Smooth muscle cell (in vitro differentiated cells): ENCODE results near the gene FANK1. TPM values are rescaled to one million over a fixed set of nuclear protein-coding genes. Genes with fewer than 3 reads are reported as not detected.

Source experiments
- DNase-seq: peaks from one replicate; lab custom pipeline; 2025; ENCODE audit not compliant: unreplicated experiment; lab: John Stamatoyannopoulos, UW
- H2AFZ ChIP-seq: fragments of 200-600 bp; sonication (generic); 2 replicates; pipeline ENCODE4 v1.6.0; 2016; ENCODE audit warnings: antibody characterized with exemption, low read depth, mild to moderate bottlenecking
- H3F3A ChIP-seq: fragments of 200-600 bp; sonication (generic); 2 replicates; pipeline ENCODE4 v1.6.0; 2017; ENCODE audit warnings: antibody characterized with exemption, low read depth
- H3K27ac ChIP-seq: fragments of 200-600 bp; sonication (generic); 2 replicates; pipeline ENCODE4 v1.5.1; 2016; ENCODE audit warnings: low read depth, mild to moderate bottlenecking
- H3K27me3 ChIP-seq: fragments of 200-600 bp; sonication (generic); 2 replicates; pipeline ENCODE4 v1.6.1; 2016; ENCODE audit warnings: low read depth, mild to moderate bottlenecking
- H3K36me3 ChIP-seq: fragments of 200-600 bp; sonication (generic); 2 replicates; pipeline ENCODE4 v1.5.1; 2016; ENCODE audit warnings: low read depth
- H3K4me1 ChIP-seq: fragments of 200-600 bp; sonication (generic); 2 replicates; pipeline ENCODE4 v1.5.1; 2016; ENCODE audit warnings: low read depth
- H3K4me2 ChIP-seq: fragments of 200-600 bp; sonication (generic); 2 replicates; pipeline ENCODE4 v1.6.0; 2016; ENCODE audit warnings: mild to moderate bottlenecking
- H3K4me3 ChIP-seq: fragments of 200-600 bp; sonication (generic); 2 replicates; pipeline ENCODE4 v1.5.1; 2016; ENCODE audit warnings: mild to moderate bottlenecking
- H3K79me2 ChIP-seq: fragments of 200-600 bp; sonication (generic); 2 replicates; pipeline ENCODE4 v1.6.0; 2016; ENCODE audit warnings: low read depth, mild to moderate bottlenecking
- H3K9ac ChIP-seq: fragments of 200-600 bp; sonication (generic); 2 replicates; pipeline ENCODE4 v1.6.0; 2016; ENCODE audit warnings: low read depth
- H3K9me3 ChIP-seq: fragments of 200-600 bp; sonication (generic); replicated peaks from 2 replicates; pipeline ENCODE4 v1.5.1; 2016; ENCODE audit warnings: low read depth
- H4K20me1 ChIP-seq: fragments of 200-600 bp; sonication (generic); 2 replicates; pipeline ENCODE4 v1.6.0; 2016; ENCODE audit warnings: low read depth
- CTCF ChIP-seq: fragments of 200-600 bp; sonication (generic); IDR thresholded peaks from 2 replicates; pipeline ENCODE4 v1.5.1; 2017; ENCODE audit warnings: borderline replicate concordance, mild to moderate bottlenecking, antibody characterized with exemption; ENCODE audit not compliant: insufficient read depth, poor library complexity, severe bottlenecking
- WGBS: methylation state at CpG from one replicate; pipeline ENCODE4 v1.1.7; 2016; ENCODE audit warnings: low lambda C conversion rate; 5-methylcytosine and 5-hydroxymethylcytosine counted together
- polyA plus RNA-seq: library from polyadenylated mRNA; unstranded; fragments of >200 nt; fragmentation: Nextera tagmentation; extraction: Ambion mirVana; gene quantifications from 2 replicates; pipeline ENCODE4 v1.2.1, GENCODE V29; 2016
- total RNA-seq: library from RNA; depleted of rRNA; stranded (reverse); fragments of >200 nt; gene quantifications from 2 replicates; pipeline ENCODE4 v1.2.3, GENCODE V29; 2014

Gene FANK1
- total and polyA plus RNA-seq, 2 experiments from 2014 or later: 5.8 to 6.6 TPM

DNA sequence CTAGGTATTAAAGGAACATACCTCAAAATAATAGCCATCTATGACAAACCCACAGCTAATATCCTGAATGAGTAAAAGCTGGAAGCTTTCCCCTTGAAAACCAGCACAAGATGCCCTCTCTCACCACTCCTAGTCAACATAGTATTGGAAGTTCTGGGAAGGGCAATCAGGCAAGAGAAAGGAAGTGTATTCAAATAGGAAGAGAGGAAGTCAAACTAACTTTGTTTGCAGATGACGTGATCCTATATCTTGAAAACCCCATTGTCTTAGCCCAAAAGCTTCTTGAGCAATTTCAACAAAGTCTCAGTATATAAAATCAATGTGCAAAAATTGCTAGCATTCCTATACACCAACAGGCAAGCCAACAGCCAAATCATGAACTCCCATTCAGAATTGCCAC, 131.3 kb downstream of the FANK1 start:
- Histone ChIP-seq H3K4me3 (no peak overlapping the region), H3K4me2 (no peak overlapping the region), H4K20me1 (no peaks in the 10 kb centered on the region), H3K27ac (no peak overlapping the region), H2AFZ (no peak overlapping the region), H3F3A (no peaks in the 10 kb centered on the region), H3K4me1 (no peaks in the 10 kb centered on the region), H3K27me3 (no peaks in the 10 kb centered on the region), H3K79me2 (peaks cover 8% of the 10 kb centered on the region), H3K36me3 (peaks cover 29% of the 10 kb centered on the region), H3K9me3 (peaks cover 19% of the 10 kb centered on the region), H3K9ac (no peak overlapping the region)
- 97% methylated on average over 1 of the region's 1 CpG for WGBS
- TF ChIP-seq CTCF: no peak
- no peak for DNase-seq

GRCh38 chr10:126029999-126030398, 133.6 kb downstream of the FANK1 start:
- WGBS: 93% methylated on average over 3 of the region's 3 CpGs
- TF ChIP-seq CTCF: no peak
- Histone ChIP-seq H4K20me1 (no peaks in the 10 kb centered on the region), H3K9ac (no peak overlapping the region), H2AFZ (no peak overlapping the region), H3K4me3 (no peak overlapping the region), H3K4me1 (no peaks in the 10 kb centered on the region), H3K4me2 (no peak overlapping the region), H3K27ac (no peak overlapping the region), H3K27me3 (no peaks in the 10 kb centered on the region), H3K36me3 (peaks cover 51% of the 10 kb centered on the region), H3K9me3 (peaks cover 24% of the 10 kb centered on the region), H3F3A (no peaks in the 10 kb centered on the region), H3K79me2 (peaks cover 8% of the 10 kb centered on the region)
- no peak for DNase-seq

DNA sequence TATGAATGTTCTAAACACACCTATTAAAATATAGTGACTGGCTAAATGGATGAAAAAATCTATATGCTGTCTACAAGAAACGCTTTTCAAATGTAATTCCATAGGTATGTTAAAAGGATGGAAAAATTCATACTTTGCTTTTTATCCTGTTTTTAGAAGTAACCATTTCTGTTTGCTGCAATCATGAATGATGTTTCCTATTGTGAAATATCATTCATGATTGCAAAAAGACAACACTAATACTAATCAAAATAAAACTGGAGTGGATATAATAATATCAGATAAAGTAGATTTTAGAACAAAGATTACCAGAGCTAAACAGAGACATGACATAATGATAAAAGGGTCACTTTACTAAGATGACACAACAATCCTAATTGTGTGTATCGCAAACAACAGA, 138.2 kb downstream of the FANK1 start:
- H3K27me3 ChIP-seq: no peaks in the 10 kb centered on the region
- no peaks in the 10 kb centered on the region for H3K4me1 ChIP-seq
- 99% methylated on average over 2 of the region's 2 CpGs for WGBS
- H4K20me1 ChIP-seq: no peaks in the 10 kb centered on the region
- H3F3A ChIP-seq: no peaks in the 10 kb centered on the region
- no peak overlapping the region for H3K4me3 ChIP-seq
- no peak for TF ChIP-seq CTCF
- H2AFZ ChIP-seq: no peak overlapping the region
- H3K9ac ChIP-seq: no peak overlapping the region
- DNase-seq: no peak
- no peaks in the 10 kb centered on the region for H3K79me2 ChIP-seq
- H3K4me2 ChIP-seq: no peak overlapping the region
- no peak overlapping the region for H3K27ac ChIP-seq
- H3K9me3 ChIP-seq: peaks cover 6% of the 10 kb centered on the region
- H3K36me3 ChIP-seq: peaks cover 52% of the 10 kb centered on the region

GRCh38 chr10:126036515-126036914, 140.2 kb downstream of the FANK1 start:
- H3K27me3 ChIP-seq: no peaks in the 10 kb centered on the region
- H3F3A ChIP-seq: no peaks in the 10 kb centered on the region
- 96% methylated on average over 5 of the region's 5 CpGs for WGBS
- peaks cover 2% of the 10 kb centered on the region for H3K4me1 ChIP-seq
- no peak overlapping the region for H3K4me3 ChIP-seq
- no peak overlapping the region for H3K4me2 ChIP-seq
- no peak overlapping the region for H3K27ac ChIP-seq
- H3K36me3 ChIP-seq: peaks cover 42% of the 10 kb centered on the region
- no peaks in the 10 kb centered on the region for H3K79me2 ChIP-seq
- no peak for DNase-seq
- H3K9me3 ChIP-seq: peaks cover 6% of the 10 kb centered on the region
- H2AFZ ChIP-seq: no peak overlapping the region
- no peak overlapping the region for H3K9ac ChIP-seq
- no peaks in the 10 kb centered on the region for H4K20me1 ChIP-seq
- TF ChIP-seq CTCF: no peak
